Chondrocyte (in vitro differentiated cells): ENCODE data around the gene FARP1. TPM values are rescaled to one million over a fixed set of nuclear protein-coding genes. Genes with fewer than 3 reads are reported as not detected.
A peak's percentile ranks its signal among the peaks of the same experiment; 100 is the strongest.

Source experiments
- DNase-seq: peaks from one replicate; pipeline ENCODE4 v3.0.0; 2021; ENCODE audit warnings: mixed read lengths, low spot score
- H3K27ac Mint-ChIP-seq: one replicate; pipeline ENCODE4 v1.8.0; 2021; ENCODE audit warnings: mild to moderate bottlenecking, moderate library complexity, mixed read lengths; ENCODE audit not compliant: unreplicated experiment
- H3K27me3 Mint-ChIP-seq: 2 replicates; pipeline ENCODE4 v1.8.0; 2021; ENCODE audit warnings: low read depth, mixed read lengths
- H3K36me3 Mint-ChIP-seq: 2 replicates; pipeline ENCODE4 v1.8.0; 2021; ENCODE audit warnings: low read depth, mixed read lengths
- H3K4me1 Mint-ChIP-seq: 2 replicates; pipeline ENCODE4 v1.8.0; 2021; ENCODE audit warnings: low read depth, mild to moderate bottlenecking, mixed read lengths
- H3K4me3 Mint-ChIP-seq: one replicate; pipeline ENCODE4 v1.8.0; 2021; ENCODE audit warnings: mild to moderate bottlenecking, moderate library complexity, mixed read lengths; ENCODE audit not compliant: unreplicated experiment
- H3K9me3 Mint-ChIP-seq: 2 replicates; pipeline ENCODE4 v1.8.0; 2021; ENCODE audit warnings: low read depth, mixed read lengths
- CTCF ChIP-seq: fragments of 200-600 bp; sonication (generic); IDR thresholded peaks from 2 replicates; pipeline ENCODE4 v1.5.0; 2021; ENCODE audit warnings: antibody characterized with exemption, mild to moderate bottlenecking, moderate library complexity
- total RNA-seq: library from RNA; stranded (reverse); gene quantifications from 3 replicates; pipeline ENCODE4 v1.2.1, GENCODE V29; 2021

The FARP1 gene
- total RNA-seq, 1 donor from 2014 or later = 331 TPM

- DNase-seq = no peak
- peak overlapping the region; percentile 63 for H3K4me3 Mint-ChIP-seq
- no peaks in the 10 kb centered on the region for H3K9me3 Mint-ChIP-seq
Measured at GRCh38 chr13:98484289-98485219, 341.7 kb downstream of the FARP1 start.

GRCh38 chr13:98485561-98485960 is 342.7 kb downstream of the FARP1 start:
- no peak overlapping the region for H3K4me3 Mint-ChIP-seq
- no peak for TF ChIP-seq CTCF
- peak overlapping the region; percentile 99 for H3K27ac Mint-ChIP-seq
- H3K36me3 Mint-ChIP-seq = no peaks in the 10 kb centered on the region
- DNase-seq = no peak
- H3K4me1 Mint-ChIP-seq = peaks cover 94% of the 10 kb centered on the region
- no peaks in the 10 kb centered on the region for H3K27me3 Mint-ChIP-seq
- no peaks in the 10 kb centered on the region for H3K9me3 Mint-ChIP-seq

More at GRCh38 chr13:98484289-98485219, 341.7 kb downstream of the FARP1 start:
- Mint-ChIP-seq H3K27ac (peak overlapping the region; percentile 99), H3K27me3 (no peaks in the 10 kb centered on the region), H3K4me1 (peaks cover 85% of the 10 kb centered on the region), H3K36me3 (no peaks in the 10 kb centered on the region)
- TF ChIP-seq CTCF = peak; percentile 40

GRCh38 chr13:98486412-98486811 is 343.5 kb downstream of the FARP1 start:
- H3K36me3 Mint-ChIP-seq = no peaks in the 10 kb centered on the region
- H3K4me1 Mint-ChIP-seq = peaks cover 92% of the 10 kb centered on the region
- H3K4me3 Mint-ChIP-seq = no peak overlapping the region
- no peaks in the 10 kb centered on the region for H3K27me3 Mint-ChIP-seq
- no peak for TF ChIP-seq CTCF
- H3K27ac Mint-ChIP-seq = peak overlapping the region; percentile 65
- no peaks in the 10 kb centered on the region for H3K9me3 Mint-ChIP-seq
- no peak for DNase-seq

- H3K27ac Mint-ChIP-seq = peak overlapping the region; percentile 65
Measured at GRCh38 chr13:98487016-98487415, 344.1 kb downstream of the FARP1 start.

More at GRCh38 chr13:98487016-98487415, 344.1 kb downstream of the FARP1 start:
- H3K4me3 Mint-ChIP-seq = no peak overlapping the region
- no peak for TF ChIP-seq CTCF
- no peaks in the 10 kb centered on the region for H3K9me3 Mint-ChIP-seq
- H3K27me3 Mint-ChIP-seq = no peaks in the 10 kb centered on the region
- DNase-seq = no peak
- H3K4me1 Mint-ChIP-seq = peaks cover 91% of the 10 kb centered on the region
- H3K36me3 Mint-ChIP-seq = no peaks in the 10 kb centered on the region
